SIG-M5 (cell line): ENCODE results near the gene UPK3BL1.
"Not testable (repeated sequence)": the region's sequence is repeated elsewhere in the genome, so short reads cannot be mapped to it uniquely, and the experiment has no call there.

Source experiments
- DNase-seq: peaks from one replicate; lab custom pipeline; 2025; lab: John Stamatoyannopoulos, UW

Gene UPK3BL1, protein sequence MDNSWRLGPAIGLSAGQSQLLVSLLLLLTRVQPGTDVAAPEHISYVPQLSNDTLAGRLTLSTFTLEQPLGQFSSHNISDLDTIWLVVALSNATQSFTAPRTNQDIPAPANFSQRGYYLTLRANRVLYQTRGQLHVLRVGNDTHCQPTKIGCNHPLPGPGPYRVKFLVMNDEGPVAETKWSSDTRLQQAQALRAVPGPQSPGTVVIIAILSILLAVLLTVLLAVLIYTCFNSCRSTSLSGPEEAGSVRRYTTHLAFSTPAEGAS

DNA sequence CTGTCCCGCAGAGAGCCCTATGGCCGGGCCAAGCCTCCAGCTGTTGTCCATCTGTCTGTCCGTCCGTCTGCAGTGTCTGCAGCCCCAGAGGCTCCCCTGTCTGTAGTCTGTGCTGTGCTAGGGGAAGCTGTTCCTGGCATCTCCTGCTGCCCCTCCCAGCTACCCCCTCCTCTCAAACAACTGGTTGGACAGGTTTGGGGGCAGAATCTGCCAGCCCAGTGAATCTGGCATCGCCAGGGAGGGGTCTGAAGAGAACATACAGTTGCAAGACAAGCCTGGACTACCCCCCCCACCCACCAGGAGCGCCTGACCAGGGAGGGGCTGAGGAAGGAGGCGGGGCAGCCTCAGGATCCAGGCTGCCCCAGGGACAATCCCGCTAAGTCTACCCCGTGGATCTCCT is at the start of gene UPK3BL1:
Gene UPK3BL1, minus strand, starts transcription at position 101 of the 400 bp plus-strand sequence. Its CDS starts 50 bp downstream, at position 51.
- DNase-seq, result not testable (repeated sequence)

DNA sequence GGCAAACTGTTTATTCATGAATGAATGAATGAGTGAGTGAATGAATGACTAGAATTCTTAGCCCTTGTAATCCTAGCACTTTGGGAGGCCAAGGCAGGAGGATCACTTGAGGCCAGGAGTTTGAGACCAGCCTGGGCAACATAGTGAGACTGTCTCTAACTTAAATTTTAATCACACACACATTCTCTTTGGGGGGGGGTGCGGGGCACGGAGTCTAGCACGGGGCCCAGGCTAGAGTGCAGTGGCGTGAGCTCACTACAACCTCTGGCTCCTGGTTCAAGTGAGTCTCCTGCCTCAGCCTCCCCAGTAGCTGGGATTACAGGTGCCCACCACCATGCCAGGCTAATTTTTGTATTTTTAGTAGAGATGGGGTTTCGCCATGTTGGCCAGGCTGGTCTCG is 48.0 kb upstream of the UPK3BL1 start:
- DNase-seq, result not testable (repeated sequence)

DNA sequence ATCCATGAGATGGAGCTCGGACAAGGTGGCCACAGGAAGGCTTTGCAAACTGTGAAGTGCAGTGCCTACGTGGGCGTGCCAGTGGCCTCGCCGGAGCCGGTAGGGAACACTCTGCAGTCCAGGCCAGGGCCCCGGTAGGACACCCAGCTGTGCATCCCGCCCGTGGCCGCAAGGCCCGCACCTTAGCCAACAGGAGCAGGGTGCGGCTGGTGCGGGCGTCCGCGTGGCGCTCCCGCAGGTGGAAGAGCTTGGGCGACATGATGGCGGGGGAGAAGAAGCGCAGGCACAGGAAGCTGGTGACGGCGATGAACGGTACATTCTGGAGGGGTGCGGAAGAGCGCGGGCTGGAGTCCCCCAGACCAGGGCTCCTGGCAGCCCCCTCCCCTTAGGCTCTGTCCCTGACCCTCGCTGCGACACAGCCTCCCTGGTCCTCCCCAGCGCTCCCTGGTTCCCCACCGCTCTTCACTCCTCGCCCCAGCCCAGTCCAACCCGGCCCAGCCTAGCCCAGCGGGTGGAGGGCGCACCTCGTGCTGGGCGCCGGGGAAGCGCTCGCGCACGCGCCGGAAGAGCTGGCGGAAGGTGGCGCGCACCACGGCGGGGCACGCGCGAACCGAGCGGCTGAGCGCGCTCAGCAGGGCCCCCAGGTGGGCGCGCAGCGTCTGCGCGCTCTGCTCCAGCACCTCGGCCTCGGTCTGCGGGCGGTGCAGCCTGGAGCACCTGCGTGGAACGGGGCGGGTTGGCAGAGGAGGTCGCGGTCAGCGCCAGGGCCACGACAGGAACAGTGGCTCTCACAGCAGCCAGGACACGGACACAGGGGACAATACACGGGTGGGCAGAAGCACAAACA is 47.1 kb upstream of the UPK3BL1 start:
- DNase-seq, result not testable (repeated sequence)

DNA sequence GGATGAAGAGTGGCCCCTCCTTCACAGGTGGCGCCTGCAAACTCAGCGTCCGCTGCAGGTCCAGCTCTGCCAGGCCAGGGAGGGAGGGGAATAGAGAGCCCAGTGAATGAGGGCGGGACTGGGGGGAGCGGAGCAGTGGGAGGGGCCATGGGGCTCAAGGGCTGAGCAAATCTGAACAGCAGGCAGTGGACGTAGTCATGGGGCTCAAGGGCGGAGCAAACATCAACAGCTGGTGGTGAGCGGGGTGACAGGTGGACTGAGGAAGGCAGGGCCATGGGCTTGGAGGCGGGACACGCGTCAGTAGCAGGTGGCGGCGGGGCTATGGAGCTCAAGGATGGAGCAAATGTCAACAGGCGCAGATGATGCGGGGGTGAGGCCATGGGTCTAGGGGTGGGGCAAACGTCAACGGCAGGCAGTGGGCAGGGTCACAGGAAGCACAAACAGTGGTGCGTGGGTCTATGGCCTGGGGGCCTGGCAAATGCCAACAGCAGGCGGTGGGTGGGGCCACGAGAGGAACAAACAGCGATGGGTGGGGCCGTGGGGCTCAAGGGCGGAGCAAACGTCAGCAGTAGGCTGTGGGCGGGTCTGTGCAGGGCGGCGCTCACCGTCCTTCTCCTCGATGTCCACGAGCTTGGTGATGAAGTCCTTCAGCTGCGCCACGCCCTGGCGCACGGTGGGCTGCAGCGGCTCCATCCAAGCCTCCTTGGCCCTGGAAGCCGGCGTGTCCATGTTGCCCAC is 45.9 kb upstream of the UPK3BL1 start:
- DNase-seq, result not testable (repeated sequence)

DNA sequence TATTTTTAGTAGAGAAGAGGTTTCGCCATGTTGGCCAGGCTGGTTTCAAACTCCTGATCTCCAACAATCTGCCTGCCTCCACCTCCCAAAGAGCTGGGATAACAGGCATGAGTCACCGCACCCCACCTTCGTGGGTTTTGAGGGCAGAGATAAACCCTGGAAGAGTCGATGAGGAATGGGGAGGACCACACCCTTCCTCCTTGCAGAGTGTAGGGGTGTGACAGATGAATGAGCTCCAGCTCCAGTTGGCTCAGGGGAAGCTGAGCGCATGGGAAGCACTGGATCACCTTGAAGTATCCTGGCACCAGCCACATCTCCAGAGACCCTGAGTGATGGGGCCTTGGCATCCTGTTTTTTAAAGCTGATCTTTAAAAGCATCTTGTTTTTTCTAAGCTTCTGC is 40.0 kb upstream of the UPK3BL1 start:
- not testable (repeated sequence) for DNase-seq

DNA sequence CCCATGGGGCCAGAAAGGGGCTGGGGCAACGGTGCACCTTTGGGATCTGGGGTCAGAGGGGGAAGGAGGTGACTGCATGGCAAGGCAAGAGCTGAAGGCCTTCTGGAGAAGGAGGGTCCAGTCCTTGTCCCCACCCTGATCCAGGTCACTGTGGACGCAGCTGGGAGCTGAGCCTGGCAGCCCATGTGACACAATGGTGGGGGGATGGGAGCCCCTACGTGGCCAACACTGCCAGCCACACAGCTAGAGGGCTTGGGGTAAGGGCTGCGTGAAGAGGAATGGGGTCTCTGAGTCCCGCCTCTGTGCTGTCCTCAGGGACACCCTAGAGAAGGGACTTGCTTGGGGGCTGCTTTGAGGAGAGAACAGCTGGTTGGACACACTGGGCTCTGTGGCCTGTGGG is 38.2 kb upstream of the UPK3BL1 start:
- DNase-seq, result not testable (repeated sequence)

DNA sequence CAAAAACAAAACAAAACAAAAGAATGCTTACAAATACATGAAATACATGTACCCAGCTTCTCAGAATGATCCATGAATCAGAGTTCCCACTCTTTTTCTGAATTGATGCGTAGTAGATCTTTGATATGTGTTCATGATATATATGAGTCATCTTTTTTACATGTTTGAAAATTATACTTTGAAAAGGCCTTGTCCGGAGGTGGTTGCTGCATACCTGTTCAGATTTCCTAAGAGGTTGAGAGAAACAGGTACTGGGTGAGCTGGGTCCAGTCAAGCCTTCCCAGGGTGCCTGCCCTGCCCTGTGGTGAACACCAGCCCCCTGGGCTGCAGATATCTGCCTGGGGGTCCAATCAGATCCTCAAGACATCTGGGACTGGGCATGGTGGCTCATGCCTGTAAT is 33.0 kb upstream of the UPK3BL1 start:
- DNase-seq, result not testable (repeated sequence)

DNA sequence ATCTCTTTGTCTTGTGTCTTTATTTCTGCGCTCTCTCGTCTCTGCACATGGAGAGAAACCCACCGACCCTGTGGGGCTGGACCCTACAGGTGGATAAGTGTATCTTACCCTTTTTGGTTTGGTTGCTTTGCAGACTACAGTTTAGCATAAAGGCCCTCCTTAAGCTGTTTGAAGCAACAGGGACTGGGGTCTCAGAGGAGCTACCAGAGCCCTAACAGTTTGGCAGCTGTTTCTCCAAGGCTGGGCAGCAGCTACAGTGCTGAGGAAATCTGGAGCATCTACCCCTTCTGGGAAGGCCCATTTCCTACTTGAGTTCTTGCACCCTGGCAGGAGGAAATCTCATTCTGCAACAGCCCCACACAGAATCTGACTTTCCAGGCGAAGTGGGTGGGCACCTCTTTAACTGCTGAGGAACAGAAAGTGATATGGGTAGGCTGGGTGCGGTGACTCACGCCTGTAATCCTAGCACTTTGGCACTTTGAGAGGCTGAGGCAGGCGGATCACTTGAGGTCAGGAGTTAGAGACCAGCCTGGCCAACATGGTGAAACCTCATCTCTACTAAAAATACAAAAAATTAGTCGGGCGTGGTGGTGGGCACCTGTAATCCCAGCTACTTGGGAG is 31.0 kb upstream of the UPK3BL1 start:
- DNase-seq, result not testable (repeated sequence)

DNA sequence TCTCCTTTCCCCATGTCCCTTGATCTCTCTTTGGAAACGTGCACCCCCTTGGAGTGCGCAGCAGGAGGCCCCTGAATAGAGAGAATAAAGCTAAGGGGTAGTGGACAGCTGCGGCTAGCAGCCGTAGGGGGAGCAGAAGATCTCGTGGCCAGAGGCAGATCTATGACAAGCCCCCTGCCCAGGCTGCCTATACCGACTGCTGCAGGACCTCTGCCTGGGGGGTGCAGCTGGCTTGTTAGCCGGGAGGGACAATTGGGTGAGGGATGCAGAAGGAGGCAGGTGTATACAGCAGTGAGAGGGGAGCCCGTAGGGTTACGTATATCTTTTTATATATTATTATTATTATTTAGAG is 29.3 kb upstream of the UPK3BL1 start:
- not testable (repeated sequence) for DNase-seq

DNA sequence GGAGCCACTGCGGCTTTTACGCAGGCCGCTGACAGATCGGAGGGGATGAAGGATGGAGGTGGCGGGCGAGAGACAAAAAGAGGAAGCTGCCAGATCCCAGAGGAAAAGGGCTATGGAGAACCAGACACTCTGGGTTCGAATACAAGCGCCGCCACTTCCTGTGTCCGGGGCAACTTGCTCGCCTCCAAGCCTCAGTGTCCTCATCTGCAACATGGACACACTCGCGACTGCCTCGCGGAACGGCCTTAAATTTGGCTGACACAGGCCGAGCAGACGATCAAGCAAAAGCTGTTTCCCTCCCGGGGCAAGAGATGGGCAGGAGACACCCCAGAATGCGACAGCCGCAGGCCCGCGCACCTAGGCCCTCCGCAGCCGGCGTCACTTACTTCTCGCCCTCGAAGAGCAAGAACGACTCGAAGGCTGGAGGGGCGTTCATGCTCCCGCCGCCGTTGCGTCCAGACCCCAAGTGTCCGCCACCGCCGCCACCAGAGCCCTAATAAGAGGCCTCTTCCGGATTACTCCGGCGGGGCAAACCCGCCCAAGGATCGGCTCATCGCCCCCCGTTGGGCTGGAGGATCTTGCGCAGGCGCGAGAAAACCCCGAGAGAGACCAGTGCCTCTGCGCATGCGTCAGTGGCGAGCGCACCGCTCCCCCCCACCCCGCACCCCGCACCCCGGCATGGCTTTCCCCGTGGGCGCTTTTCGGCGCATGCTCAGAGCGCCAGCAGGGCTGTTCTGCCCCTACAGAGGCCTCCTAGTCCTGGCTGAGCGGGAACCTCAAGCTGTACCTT is 28.8 kb upstream of the UPK3BL1 start, which contains the start of gene POLR2J2:
Gene POLR2J2, minus strand, starts transcription at position 498 of the 790 bp plus-strand sequence. Its CDS starts 62 bp downstream, at position 436.
- not testable (repeated sequence) for DNase-seq

DNA sequence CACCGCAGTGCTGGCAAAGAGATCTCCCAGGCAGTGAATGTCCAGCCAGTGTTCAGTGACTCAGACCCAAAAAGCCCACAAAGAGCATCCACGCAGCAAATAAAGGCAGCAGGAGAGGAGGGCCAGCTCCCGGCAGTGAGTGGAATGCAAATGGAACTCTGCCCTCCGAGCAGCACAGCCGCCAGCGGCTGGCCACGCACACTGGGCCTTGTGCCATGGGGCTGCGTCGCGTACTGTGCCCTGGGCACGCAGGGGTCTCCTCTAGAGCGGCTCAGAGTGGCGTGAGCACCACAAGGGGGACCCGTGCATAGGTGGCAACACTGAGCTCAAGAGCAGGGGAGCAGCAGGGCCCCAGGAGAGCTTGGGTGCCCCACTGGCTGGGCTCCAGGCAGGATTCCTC is 24.9 kb upstream of the UPK3BL1 start:
- not testable (repeated sequence) for DNase-seq

DNA sequence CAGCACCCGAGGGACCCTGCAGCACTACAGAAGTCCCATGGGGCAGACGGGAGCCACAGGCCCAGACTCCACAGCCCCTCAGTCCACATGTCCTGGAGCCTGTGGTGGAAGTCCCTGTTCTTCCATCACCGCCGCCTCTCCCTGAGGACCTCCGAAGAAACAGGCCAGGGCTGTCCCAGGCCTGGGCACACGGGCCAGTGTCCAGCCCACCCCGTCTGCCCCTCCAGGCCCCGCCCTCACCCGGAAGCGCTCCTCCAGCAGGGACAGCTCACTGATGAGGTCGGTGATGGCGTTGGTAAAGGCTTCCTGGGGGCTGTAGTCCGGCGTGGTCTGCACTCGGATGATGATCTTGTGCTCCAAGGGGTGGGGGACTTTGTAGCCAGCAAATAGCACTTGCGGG is 24.3 kb upstream of the UPK3BL1 start:
- not testable (repeated sequence) for DNase-seq

DNA sequence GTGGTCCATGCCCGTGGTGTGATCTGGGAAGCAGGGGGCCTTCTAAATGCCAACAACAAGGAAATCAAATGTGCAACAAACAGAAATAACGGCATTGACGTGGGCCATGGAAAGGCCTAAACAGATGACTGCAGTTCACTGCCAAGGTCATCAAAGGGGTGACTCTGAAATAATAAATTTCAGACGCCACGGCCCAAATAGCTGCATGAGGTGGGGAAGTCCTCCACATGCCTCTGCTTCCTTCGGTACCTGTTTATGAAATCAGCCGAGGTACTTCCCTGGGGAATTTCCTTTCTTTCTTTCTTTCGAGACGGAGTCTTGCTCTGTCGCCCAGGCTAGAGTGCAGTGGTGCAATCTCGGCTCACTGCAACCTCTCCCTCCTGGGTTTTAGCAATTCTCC is 22.2 kb upstream of the UPK3BL1 start:
- not testable (repeated sequence) for DNase-seq

DNA sequence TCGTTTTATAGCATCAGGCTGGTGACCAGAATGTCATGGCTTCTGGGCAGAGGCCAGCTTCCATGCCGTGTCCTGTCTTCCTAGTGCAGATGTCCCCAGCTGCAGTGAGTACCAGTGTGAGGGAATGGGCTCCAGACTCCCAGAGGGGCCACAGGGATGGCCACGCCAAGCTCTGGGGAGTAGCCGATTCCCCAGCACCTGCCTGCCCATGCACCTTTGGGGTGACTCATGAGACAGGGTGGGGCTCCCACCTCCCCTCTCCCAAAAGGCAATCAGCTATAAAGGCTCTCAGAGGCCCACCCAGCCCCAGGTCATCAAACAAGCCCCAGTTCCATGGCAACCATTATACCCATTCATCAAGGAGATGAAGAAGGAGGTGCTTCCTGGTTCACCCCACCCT is 7.3 kb upstream of the UPK3BL1 start, which contains the start of gene SPDYE2B:
Gene SPDYE2B, plus strand, starts transcription at position 396 of the 400 bp plus-strand sequence. CDS start 2,030 bp downstream, outside the sequence.
- DNase-seq, result not testable (repeated sequence)

DNA sequence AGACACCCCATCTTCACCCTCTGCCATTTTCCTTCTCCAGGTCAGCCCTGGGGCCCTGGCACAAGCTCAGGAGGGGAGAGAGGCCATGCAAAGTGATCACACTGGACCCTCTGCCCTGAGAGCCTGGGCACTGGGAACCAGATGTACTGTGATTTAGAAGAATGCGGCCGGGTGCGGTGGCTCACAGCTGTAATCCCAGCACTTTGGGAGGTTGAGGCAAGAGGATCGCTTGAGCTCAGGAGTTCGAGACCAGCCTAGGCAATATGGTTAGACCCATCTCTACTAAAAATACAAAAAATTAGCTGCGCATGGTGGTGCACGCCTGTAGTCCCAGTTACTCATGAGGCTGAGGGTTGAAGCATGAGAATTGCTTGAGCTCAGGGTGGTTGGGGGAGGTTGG is 5.2 kb upstream of the UPK3BL1 start:
- DNase-seq, result not testable (repeated sequence)

DNA sequence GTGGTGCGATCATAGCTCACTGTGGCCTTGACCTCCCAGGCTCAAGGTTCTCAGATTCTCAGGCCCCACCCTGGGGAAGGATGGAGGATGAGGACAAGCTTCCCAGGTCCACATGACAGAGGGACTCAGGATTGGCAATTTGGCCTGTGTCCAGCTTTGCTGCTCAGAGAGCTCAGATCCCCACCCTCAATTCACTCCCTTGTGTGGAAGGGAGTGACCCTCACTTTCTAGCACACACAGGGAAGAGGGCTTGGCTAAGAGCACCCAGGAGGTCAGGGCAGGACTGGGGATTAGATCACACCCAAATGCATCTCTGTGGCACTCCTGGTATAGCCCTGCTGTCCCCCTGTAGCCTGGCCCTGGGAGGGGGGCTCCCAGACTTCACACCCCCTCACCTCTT is 813 bp upstream of the UPK3BL1 start:
- DNase-seq, result not testable (repeated sequence)

DNA sequence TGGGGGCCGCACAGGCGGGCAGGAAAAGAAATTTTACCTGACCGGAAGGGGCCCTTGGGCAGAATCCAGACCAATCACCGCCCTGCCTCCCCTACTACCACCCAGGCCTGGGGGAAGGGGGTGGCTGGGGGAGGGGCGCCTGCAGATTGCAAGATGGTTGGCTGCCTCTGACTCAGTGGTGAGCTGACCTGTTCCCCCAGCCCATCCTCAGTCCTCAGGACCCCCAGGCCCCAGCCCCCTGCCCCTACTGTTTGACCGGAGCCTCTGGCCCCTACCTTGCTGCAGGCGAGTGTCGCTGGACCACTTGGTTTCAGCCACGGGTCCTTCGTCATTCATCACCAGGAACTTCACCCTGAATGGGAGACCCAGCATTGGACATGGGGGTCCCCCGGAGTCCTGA is 3.7 kb downstream of the UPK3BL1 start:
- not testable (repeated sequence) for DNase-seq

DNA sequence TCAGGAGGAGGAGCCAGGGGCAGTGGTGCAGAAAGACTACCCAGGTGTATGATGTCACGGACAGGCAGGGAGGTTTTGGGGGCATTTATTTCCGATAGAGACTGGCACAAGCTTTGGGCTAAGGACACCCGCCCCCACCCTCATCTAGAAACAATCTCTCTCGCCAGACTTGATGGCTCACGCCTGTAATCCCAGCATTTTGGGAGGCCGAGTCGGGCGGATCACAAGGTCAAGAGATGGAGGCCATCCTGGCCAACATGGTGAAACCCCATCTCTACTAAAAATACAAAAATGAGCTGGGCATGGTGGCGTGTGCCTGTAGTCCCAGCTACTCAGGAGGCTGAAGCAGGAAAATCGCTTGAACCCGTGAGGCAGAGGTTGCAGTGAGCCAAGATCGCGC is 5.6 kb downstream of the UPK3BL1 start:
- DNase-seq, result not testable (repeated sequence)

DNA sequence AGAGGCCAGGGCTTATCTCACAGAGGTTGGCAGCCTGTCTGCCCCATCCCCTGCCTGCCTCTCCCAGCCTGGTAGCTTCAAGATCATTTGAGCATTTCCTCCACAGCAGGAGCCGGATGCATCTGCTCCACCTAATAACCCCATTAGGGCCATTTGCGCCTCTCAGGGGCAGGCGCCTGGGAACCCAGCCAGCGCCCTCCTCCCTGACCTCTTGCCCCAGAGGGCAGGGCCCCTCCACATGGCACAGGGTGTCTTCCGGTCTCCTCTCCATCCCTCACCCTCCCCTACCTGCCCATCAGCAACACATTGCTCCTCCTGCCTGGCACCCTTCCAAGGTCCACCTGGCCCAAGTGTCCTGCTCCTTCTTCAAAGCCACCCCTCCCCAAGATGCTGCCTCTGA is 7.2 kb downstream of the UPK3BL1 start:
- not testable (repeated sequence) for DNase-seq

DNA sequence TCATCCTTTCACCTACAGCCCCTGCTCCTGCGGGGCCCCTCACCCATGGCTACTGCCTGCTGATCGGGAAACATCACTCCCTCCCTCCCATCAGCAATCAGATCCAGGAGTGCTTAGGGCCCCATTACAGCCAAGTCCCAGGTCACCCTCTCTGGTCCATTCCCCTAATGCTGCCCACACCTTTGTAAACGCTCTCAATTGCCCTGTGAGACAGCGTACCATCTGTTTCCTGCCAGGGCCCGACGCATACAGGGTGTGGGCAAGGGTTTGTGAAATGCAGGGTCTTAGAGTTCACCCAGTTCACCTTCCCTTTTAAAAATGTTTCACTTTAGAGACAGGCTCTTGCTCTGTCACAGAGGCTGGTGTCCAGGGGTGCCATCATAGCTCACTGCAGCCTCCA is 8.3 kb downstream of the UPK3BL1 start:
- not testable (repeated sequence) for DNase-seq

DNA sequence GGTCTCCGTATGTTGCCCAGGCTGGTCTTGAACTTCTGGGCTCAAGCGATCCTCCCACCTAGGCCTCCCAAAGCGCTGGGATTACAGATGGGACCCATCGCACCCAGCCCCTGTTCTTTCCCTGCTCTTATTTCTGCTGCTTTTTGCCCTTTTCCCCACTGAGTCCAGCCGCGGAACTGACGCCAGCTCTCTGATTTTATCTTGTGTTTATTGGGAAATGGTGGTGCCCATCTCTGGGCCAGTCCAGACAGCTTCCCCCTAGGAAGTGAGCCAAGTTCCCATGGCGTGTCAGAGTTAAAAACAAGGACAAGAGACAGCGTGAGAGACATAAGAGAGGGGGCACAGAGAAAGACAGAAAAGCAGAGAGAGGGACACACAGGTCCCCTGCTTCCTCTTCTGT is 12.0 kb downstream of the UPK3BL1 start:
- not testable (repeated sequence) for DNase-seq
